Measurements from ENCODE around the gene TRIL. TPM values are rescaled to one million over a fixed set of nuclear protein-coding genes. Genes with fewer than 3 reads are reported as not detected.

The TRIL gene
- total and polyA plus RNA-seq, 10 donors, result 0.33 to 10.0 (median 3.9) TPM

GRCh38 chr7:28957064-28957750 lies 923 bp downstream of the TRIL start:
- peaks cover 10 to 76% (median 39%) of the 10 kb centered on the region in 7 donors for H3K27me3 ChIP-seq (replicated peaks in 1 of 7)
- H3K9me3 ChIP-seq, result no peaks in the 10 kb centered on the region
- no peaks in the 10 kb centered on the region for H3K36me3 ChIP-seq
- peak overlapping the region; percentile 23 to 77 (median 48) for H3K4me3 ChIP-seq
- WGBS, 5 donors, result 5 to 7% (median 6%) methylated on average over 25 to 59 of the region's 59 CpGs
- no peak for TF ChIP-seq CTCF (IDR thresholded peaks at IDR 0.05 in 8 of 11, conservative IDR thresholded peaks at IDR 0.05 in 3 of 11)
- no peak for TF ChIP-seq POLR2A (IDR thresholded peaks at IDR 0.05)
- no peak for TF ChIP-seq POLR2AphosphoS5 (IDR thresholded peaks at IDR 0.05)
- DNase-seq, result peak; percentile 79
- intact Hi-C loops (cut with DNase I; ENCODE audit: low total_unique reads), result loop anchor here (5.0 to 10.0 kb wide), 2 partner anchors 35 to 148 kb away; no protein-coding TSS in a partner anchor
- peak overlapping the region; percentile 28 to 89 (median 86) for H3K27ac ChIP-seq
- peaks cover 16 to 69% (median 47%) of the 10 kb centered on the region in 6 donors for H3K4me1 ChIP-seq

GRCh38 chr7:28956608-28957063 lies 1.5 kb downstream of the TRIL start:
- H3K27me3 ChIP-seq (replicated peaks in 1 of 7), result peaks cover 10 to 72% (median 39%) of the 10 kb centered on the region in 7 donors
- peak; percentile 86 for DNase-seq
- peak overlapping the region; percentile 23 to 77 (median 48) for H3K4me3 ChIP-seq
- TF ChIP-seq POLR2A (IDR thresholded peaks at IDR 0.05), result no peak
- TF ChIP-seq CTCF (IDR thresholded peaks at IDR 0.05 in 8 of 11, conservative IDR thresholded peaks at IDR 0.05 in 3 of 11), result peak in 9 of 11 experiments; percentile 6 to 74 (median 50)
- intact Hi-C loops (cut with DNase I; ENCODE audit: low total_unique reads), result loop anchor here (5.0 to 10.0 kb wide), 2 partner anchors 34 to 148 kb away; no protein-coding TSS in a partner anchor
- peaks cover 16 to 69% (median 47%) of the 10 kb centered on the region in 6 donors for H3K4me1 ChIP-seq
- H3K9me3 ChIP-seq, result no peaks in the 10 kb centered on the region
- no peaks in the 10 kb centered on the region for H3K36me3 ChIP-seq
- H3K27ac ChIP-seq, result peak overlapping the region; percentile 72 to 89 (median 86)
- 1 to 3% (median 2%) methylated on average over 21 to 39 of the region's 39 CpGs; no CpG with 5 or more reads in 1 of the 5 donors for WGBS, 5 donors

GRCh38 chr7:28955718-28956607 lies 2.2 kb downstream of the TRIL start:
- Histone ChIP-seq H3K9me3 (no peaks in the 10 kb centered on the region), H3K27ac (peak overlapping the region; percentile 72 to 89 (median 86)), H3K4me3 (peak overlapping the region; percentile 23 to 77 (median 48)), H3K27me3 (replicated peaks in 1 of 7) (peaks cover 10 to 67% (median 39%) of the 10 kb centered on the region in 7 donors), H3K36me3 (no peaks in the 10 kb centered on the region), H3K4me1 (peaks cover 16 to 69% (median 47%) of the 10 kb centered on the region in 6 donors)
- DNase-seq, result peak; percentile 90
- peak; percentile 70 to 89 (median 84) for TF ChIP-seq POLR2AphosphoS5 (IDR thresholded peaks at IDR 0.05)
- peak; percentile 29 to 84 (median 65) for TF ChIP-seq CTCF (IDR thresholded peaks at IDR 0.05 in 8 of 11, conservative IDR thresholded peaks at IDR 0.05 in 3 of 11)
- TF ChIP-seq POLR2A (IDR thresholded peaks at IDR 0.05), result no peak
- WGBS, 5 donors, result 2 to 5% (median 3%) methylated on average over 51 to 104 of the region's 104 CpGs
- intact Hi-C loops (cut with DNase I; ENCODE audit: low total_unique reads), result loop anchor here (5.0 to 10.0 kb wide), 2 partner anchors 34 to 149 kb away; no protein-coding TSS in a partner anchor

Data from spleen (tissue), 11 donors.